Colonic mucosa (tissue), 4 donors: ENCODE measurements around the gene DIRAS1. TPM values are rescaled to one million over a fixed set of nuclear protein-coding genes. Genes with fewer than 3 reads are reported as not detected.
"Not testable (repeated sequence)": the region's sequence is repeated elsewhere in the genome, so short reads cannot be mapped to it uniquely, and the experiment has no call there.

Experiments used
- DNase-seq: peaks from one replicate; pipeline ENCODE4 v3.0.0-alpha.2; 2020
- H3K27ac ChIP-seq: fragments of 200-600 bp; one replicate; pipeline ENCODE4 v1.8.0; 2021
- H3K27me3 ChIP-seq: fragments of 200-600 bp; one replicate; pipeline ENCODE4 v1.8.0; 2021
- H3K36me3 ChIP-seq: fragments of 200-600 bp; one replicate; pipeline ENCODE4 v1.8.0; 2021
- H3K4me1 ChIP-seq: fragments of 200-600 bp; one replicate; pipeline ENCODE4 v1.8.0; 2021; ENCODE audit warnings: mild to moderate bottlenecking
- H3K4me3 ChIP-seq: fragments of 200-600 bp; one replicate; pipeline ENCODE4 v1.8.0; 2021
- H3K9ac ChIP-seq, 2 donors: one replicate each; pipeline ENCODE4 v1.7.0; 2013; ENCODE audit warnings: control low read depth in 2 of 2, low read depth in 2 of 2, low read length in 2 of 2
- H3K9me3 ChIP-seq: fragments of 200-600 bp; one replicate; pipeline ENCODE4 v1.8.0; 2021
- intact Hi-C: fragments of 100-400 bp; cut with DNase I; formaldehyde crosslinking; loops from one replicate; pipeline ENCODE4 v1.14.1; 2022
- total RNA-seq, 2 donors: library from RNA; stranded (reverse); fragmentation: NEBNext Ultra II Directional in 1 of 2; extraction: Animal tissue kit (Norgen Biotek cat#: 25700) in 1 of 2; gene quantifications; one replicate each; pipeline ENCODE4 v1.2.1, GENCODE V29; 2021
- TF ChIP-seq, protein P1 (sequence below): fragments of 200-600 bp; IDR thresholded peaks from one replicate; pipeline ENCODE4 v1.8.0; 2022; ENCODE audit warnings: antibody characterized with exemption, mild to moderate bottlenecking
- donor health status: healthy.
- donor health status: DM: no; HTN: no; CAD: no.
- donor health status: DM: no; HTN: no; CAD: no.

The DIRAS1 gene
- total RNA-seq, 2 donors from 2014 or later: 0.49 to 1.7 TPM

DNA sequence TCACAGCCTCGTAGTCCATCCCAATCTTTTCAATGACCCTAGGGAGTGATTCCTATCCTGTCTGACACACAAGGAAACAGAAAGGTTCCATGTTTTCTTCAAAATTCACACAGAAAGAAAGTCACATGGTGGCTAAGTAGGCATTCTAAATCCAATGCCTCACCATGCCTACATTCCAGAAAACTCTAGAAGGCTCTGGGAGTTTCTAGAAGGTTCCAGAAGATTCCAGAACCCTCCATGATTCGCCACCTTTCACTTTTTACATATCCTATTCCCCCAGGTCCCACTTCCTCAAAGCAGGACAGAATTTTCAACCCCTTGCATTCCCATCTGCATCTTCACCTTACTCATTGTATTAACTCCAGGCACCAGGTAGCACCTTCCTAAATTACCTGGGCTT is 41.7 kb downstream of the DIRAS1 start:
- H3K27me3 ChIP-seq: no peaks in the 10 kb centered on the region
- H3K36me3 ChIP-seq: no peaks in the 10 kb centered on the region
- H3K4me1 ChIP-seq: no peaks in the 10 kb centered on the region
- H3K9me3 ChIP-seq: no peaks in the 10 kb centered on the region
- no peak overlapping the region for H3K9ac ChIP-seq
- TF ChIP-seq, protein P1, sequence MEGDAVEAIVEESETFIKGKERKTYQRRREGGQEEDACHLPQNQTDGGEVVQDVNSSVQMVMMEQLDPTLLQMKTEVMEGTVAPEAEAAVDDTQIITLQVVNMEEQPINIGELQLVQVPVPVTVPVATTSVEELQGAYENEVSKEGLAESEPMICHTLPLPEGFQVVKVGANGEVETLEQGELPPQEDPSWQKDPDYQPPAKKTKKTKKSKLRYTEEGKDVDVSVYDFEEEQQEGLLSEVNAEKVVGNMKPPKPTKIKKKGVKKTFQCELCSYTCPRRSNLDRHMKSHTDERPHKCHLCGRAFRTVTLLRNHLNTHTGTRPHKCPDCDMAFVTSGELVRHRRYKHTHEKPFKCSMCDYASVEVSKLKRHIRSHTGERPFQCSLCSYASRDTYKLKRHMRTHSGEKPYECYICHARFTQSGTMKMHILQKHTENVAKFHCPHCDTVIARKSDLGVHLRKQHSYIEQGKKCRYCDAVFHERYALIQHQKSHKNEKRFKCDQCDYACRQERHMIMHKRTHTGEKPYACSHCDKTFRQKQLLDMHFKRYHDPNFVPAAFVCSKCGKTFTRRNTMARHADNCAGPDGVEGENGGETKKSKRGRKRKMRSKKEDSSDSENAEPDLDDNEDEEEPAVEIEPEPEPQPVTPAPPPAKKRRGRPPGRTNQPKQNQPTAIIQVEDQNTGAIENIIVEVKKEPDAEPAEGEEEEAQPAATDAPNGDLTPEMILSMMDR: no peak
- intact Hi-C loops: no loop called here
- H3K27ac ChIP-seq: no peak overlapping the region
- no peak for DNase-seq
- no peak overlapping the region for H3K4me3 ChIP-seq

GRCh38 chr19:2678948-2679347 is 42.2 kb downstream of the DIRAS1 start:
- H3K27me3 ChIP-seq, H3K27ac ChIP-seq, DNase-seq, H3K9me3 ChIP-seq, H3K36me3 ChIP-seq, H3K4me1 ChIP-seq, H3K9ac ChIP-seq, intact Hi-C loops, H3K4me3 ChIP-seq: not testable (repeated sequence)

DNA sequence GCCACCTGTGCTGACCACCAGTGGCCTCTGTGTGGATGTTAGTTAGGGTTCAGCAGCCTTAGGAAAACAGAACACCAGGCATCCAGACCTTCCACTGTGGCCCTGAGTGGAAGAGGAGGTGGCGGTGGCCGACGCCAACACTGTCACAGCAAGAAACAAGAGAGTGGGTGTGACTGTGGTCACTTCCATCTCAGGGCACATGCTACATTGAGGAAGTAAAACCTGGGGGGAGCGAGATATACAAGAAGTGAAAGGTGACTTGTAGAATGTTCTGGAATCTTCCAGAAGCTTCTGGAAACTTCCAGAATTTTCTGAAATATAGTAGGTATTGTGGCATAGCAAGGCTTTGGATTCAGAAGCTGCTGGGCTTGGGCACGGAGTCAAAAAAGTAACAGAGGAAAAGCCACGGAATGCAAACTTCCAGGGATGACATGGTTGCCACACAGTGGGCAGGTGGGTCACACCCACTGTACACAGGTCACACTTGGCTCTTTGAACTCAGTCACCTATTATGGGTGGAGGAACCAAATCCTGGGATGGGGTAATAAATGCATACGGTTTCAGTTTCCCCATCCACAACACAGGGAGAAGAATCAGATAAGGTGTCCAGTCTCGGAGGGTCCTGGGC is 43.0 kb downstream of the DIRAS1 start:
- H3K27me3 ChIP-seq: no peaks in the 10 kb centered on the region
- no peak overlapping the region for H3K27ac ChIP-seq
- no peaks in the 10 kb centered on the region for H3K36me3 ChIP-seq
- intact Hi-C loops: no loop called here
- no peak overlapping the region for H3K4me3 ChIP-seq
- no peaks in the 10 kb centered on the region for H3K9me3 ChIP-seq
- TF ChIP-seq, protein P1: no peak
- no peak for DNase-seq
- no peak overlapping the region for H3K9ac ChIP-seq
- H3K4me1 ChIP-seq: no peaks in the 10 kb centered on the region

- Histone ChIP-seq H3K36me3 (no peaks in the 10 kb centered on the region), H3K4me3 (no peak overlapping the region), H3K9me3 (no peaks in the 10 kb centered on the region), H3K9ac (no peak overlapping the region), H3K27me3 (no peaks in the 10 kb centered on the region), H3K4me1 (no peaks in the 10 kb centered on the region), H3K27ac (no peak overlapping the region)
- DNase-seq: no peak
- intact Hi-C loops: no loop called here
- TF ChIP-seq, protein P1: no peak
These were observed 44.3 kb downstream of the DIRAS1 start for GRCh38 chr19:2676823-2677222.

DNA sequence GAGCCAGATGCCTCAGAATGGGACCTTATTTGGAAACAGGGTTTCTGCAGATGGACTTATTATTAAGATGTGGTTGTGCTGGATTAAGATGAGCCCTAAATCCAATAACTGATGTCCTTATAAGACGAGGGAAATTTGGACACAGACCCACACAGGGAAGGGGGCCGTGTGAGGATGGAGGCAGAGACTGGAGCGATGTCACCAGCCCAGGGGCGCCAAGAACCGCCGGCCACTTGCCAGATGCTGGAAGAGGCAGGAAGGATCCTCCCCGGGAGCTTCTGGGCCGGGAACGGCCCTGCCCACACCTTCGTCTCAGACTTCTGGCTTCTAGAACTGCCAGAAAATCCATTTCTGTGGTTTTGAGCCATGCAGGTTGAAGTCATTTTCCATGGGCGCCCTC is 45.3 kb downstream of the DIRAS1 start:
- Histone ChIP-seq H3K4me1 (no peaks in the 10 kb centered on the region), H3K9me3 (no peaks in the 10 kb centered on the region), H3K27me3 (no peaks in the 10 kb centered on the region), H3K36me3 (no peaks in the 10 kb centered on the region), H3K4me3 (no peak overlapping the region), H3K27ac (no peak overlapping the region), H3K9ac (no peak overlapping the region)
- TF ChIP-seq, protein P1: no peak
- intact Hi-C loops: no loop called here
- DNase-seq: no peak

- intact Hi-C loops: no loop called here
- H3K27me3 ChIP-seq: no peaks in the 10 kb centered on the region
- no peak for DNase-seq
- H3K4me3 ChIP-seq: no peak overlapping the region
- H3K9me3 ChIP-seq: no peaks in the 10 kb centered on the region
- H3K27ac ChIP-seq: no peak overlapping the region
- TF ChIP-seq, protein P1: no peak
- H3K36me3 ChIP-seq: no peaks in the 10 kb centered on the region
- no peaks in the 10 kb centered on the region for H3K4me1 ChIP-seq
- H3K9ac ChIP-seq: no peak overlapping the region
These were observed 51.0 kb downstream of the DIRAS1 start for GRCh38 chr19:2670217-2670616.
